Hepatocyte (in vitro differentiated cells): ENCODE results near the gene FOXK1. TPM values are rescaled to one million over a fixed set of nuclear protein-coding genes. Genes with fewer than 3 reads are reported as not detected.

Experiments used
- DNase-seq: peaks from one replicate; pipeline ENCODE4 v3.0.0-alpha.2; 2016; ENCODE audit warnings: low spot score
- H2AFZ ChIP-seq: fragments of 200-600 bp; sonication (generic); 2 replicates; pipeline ENCODE4 v1.6.0; 2016; ENCODE audit warnings: antibody characterized with exemption, mild to moderate bottlenecking
- H3K27ac ChIP-seq: fragments of 200-600 bp; sonication (generic); 2 replicates; pipeline ENCODE4 v1.5.1; 2016; ENCODE audit warnings: mild to moderate bottlenecking
- H3K27me3 ChIP-seq: fragments of 200-600 bp; sonication (generic); 2 replicates; pipeline ENCODE4 v1.6.1; 2016
- H3K36me3 ChIP-seq: fragments of 200-600 bp; sonication (generic); replicated peaks from 2 replicates; pipeline ENCODE4 v1.5.1; 2016; ENCODE audit warnings: low read depth; ENCODE audit not compliant: insufficient read depth
- H3K4me1 ChIP-seq: fragments of 200-600 bp; sonication (generic); 2 replicates; pipeline ENCODE4 v1.5.1; 2016; ENCODE audit warnings: mild to moderate bottlenecking, moderate library complexity; ENCODE audit not compliant: insufficient read depth
- H3K4me2 ChIP-seq: fragments of 200-600 bp; sonication (generic); 2 replicates; pipeline ENCODE4 v1.6.0; 2016
- H3K4me3 ChIP-seq: fragments of 200-600 bp; sonication (generic); 2 replicates; pipeline ENCODE4 v1.5.1; 2016; ENCODE audit warnings: mild to moderate bottlenecking
- H3K79me2 ChIP-seq: fragments of 200-600 bp; sonication (generic); 2 replicates; pipeline ENCODE4 v1.6.0; 2017; ENCODE audit warnings: mild to moderate bottlenecking
- H3K9me2 ChIP-seq: fragments of 200-600 bp; sonication (generic); replicated peaks from 2 replicates; pipeline ENCODE4 v1.6.0; 2017; ENCODE audit warnings: mild to moderate bottlenecking; ENCODE audit not compliant: insufficient read depth
- H3K9me3 ChIP-seq: fragments of 200-600 bp; sonication (generic); 2 replicates; pipeline ENCODE4 v1.5.1; 2016; ENCODE audit warnings: low read depth, mild to moderate bottlenecking
- H4K20me1 ChIP-seq: fragments of 200-600 bp; sonication (generic); 2 replicates; pipeline ENCODE4 v1.6.0; 2016; ENCODE audit warnings: mild to moderate bottlenecking; ENCODE audit not compliant: insufficient read depth, poor library complexity, severe bottlenecking
- EZH2 ChIP-seq: fragments of 200-600 bp; sonication (generic); IDR thresholded peaks from 2 replicates; pipeline ENCODE4 v1.6.1; 2016; ENCODE audit warnings: antibody characterized with exemption, mild to moderate bottlenecking, borderline replicate concordance
- EZH2phosphoT487 ChIP-seq: fragments of 200-600 bp; sonication (generic); IDR thresholded peaks from one replicate; pipeline ENCODE4 v1.6.1; 2018; ENCODE audit warnings: antibody characterized with exemption, mild to moderate bottlenecking, low read depth, moderate library complexity; ENCODE audit not compliant: unreplicated experiment, severe bottlenecking
- WGBS: methylation state at CpG from one replicate; pipeline ENCODE4 v1.1.6; 2016; ENCODE audit warnings: low lambda C conversion rate; ENCODE audit errors: missing lambda C conversion rate; 5-methylcytosine and 5-hydroxymethylcytosine counted together
- polyA plus RNA-seq: library from polyadenylated mRNA; unstranded; fragments of >200 nt; fragmentation: Nextera tagmentation; extraction: Ambion mirVana; gene quantifications from 2 replicates; pipeline ENCODE4 v1.2.1, GENCODE V29; 2016
- total RNA-seq: library from RNA; depleted of rRNA; stranded (reverse); fragments of >200 nt; gene quantifications from 2 replicates; pipeline ENCODE4 v1.2.3, GENCODE V29; 2014
- TF ChIP-seq, protein P1 (sequence below): fragments of 200-600 bp; sonication (generic); IDR thresholded peaks from 2 replicates; pipeline ENCODE4 v1.5.1; 2016; ENCODE audit warnings: antibody characterized with exemption, mild to moderate bottlenecking; ENCODE audit not compliant: poor library complexity

The FOXK1 gene
- total and polyA plus RNA-seq, 2 experiments from 2014 or later: 8.3 to 17.8 TPM

DNA sequence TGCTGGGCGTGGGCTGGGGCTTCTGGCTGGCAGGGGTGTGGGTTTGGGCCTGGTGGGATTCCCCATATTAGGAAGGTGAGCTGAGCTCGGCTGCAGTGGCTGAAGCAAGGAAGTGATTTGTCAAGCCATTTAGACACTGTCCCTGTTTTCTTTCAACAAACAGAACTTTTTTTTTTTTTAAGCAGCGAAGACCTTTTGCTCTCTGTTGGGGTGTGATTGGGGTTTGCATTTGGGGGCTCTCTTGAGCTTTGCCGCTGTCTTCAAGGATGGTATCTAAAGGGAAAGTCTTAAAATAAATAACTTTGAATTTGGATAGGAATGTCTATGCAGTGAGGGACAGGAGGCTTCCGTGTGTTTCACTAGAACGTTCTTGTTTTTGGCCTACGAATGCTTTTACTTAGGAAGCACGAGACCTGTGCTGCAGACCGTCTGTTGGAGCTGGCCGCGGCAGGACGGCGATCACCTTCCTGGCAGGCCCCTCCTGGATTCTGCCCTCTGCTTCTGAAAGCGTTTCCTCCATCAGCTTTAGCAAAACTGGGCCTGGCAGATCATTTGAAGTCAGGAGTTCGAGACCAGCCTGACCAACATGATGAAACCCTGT lies 43.9 kb downstream of the FOXK1 start:
- H3K4me1 ChIP-seq: peaks cover 14% of the 10 kb centered on the region
- H4K20me1 ChIP-seq: peaks cover 49% of the 10 kb centered on the region

DNA sequence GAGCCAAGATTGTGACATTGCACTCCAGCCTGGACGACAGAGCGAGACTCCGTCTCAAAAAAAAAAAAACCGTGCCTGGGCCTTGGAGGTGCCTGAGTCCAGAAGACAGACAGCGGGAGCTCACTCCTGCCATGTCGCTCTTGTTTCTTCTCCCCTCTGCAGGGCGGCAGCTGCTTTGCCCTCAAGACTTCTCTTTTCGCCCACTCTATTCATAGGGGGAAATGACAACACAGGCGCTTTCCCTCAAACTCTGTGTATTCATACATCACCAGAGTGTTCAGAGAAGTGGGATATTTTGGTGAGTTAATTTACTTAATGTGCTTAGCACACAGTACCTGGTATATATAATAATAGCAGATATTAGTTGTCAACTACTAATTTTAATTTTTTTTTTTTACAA lies 44.5 kb downstream of the FOXK1 start:
- Histone ChIP-seq H2AFZ (no peak overlapping the region), H3K4me1 (peaks cover 14% of the 10 kb centered on the region), H3K36me3 (no peaks in the 10 kb centered on the region), H3K27me3 (no peaks in the 10 kb centered on the region), H4K20me1 (peaks cover 45% of the 10 kb centered on the region), H3K79me2 (peaks cover 97% of the 10 kb centered on the region), H3K27ac (peak overlapping the region; percentile 85), H3K9me2 (no peaks in the 10 kb centered on the region), H3K4me2 (no peak overlapping the region), H3K9me3 (no peaks in the 10 kb centered on the region), H3K4me3 (no peak overlapping the region)
- TF ChIP-seq EZH2: no peak
- TF ChIP-seq, protein P1, sequence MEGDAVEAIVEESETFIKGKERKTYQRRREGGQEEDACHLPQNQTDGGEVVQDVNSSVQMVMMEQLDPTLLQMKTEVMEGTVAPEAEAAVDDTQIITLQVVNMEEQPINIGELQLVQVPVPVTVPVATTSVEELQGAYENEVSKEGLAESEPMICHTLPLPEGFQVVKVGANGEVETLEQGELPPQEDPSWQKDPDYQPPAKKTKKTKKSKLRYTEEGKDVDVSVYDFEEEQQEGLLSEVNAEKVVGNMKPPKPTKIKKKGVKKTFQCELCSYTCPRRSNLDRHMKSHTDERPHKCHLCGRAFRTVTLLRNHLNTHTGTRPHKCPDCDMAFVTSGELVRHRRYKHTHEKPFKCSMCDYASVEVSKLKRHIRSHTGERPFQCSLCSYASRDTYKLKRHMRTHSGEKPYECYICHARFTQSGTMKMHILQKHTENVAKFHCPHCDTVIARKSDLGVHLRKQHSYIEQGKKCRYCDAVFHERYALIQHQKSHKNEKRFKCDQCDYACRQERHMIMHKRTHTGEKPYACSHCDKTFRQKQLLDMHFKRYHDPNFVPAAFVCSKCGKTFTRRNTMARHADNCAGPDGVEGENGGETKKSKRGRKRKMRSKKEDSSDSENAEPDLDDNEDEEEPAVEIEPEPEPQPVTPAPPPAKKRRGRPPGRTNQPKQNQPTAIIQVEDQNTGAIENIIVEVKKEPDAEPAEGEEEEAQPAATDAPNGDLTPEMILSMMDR: no peak
- no peak for TF ChIP-seq EZH2phosphoT487
- 98% methylated on average over 6 of the region's 9 CpGs for WGBS
- DNase-seq: no peak

More for the DNA sequence above, 43.9 kb downstream of the FOXK1 start:
- Histone ChIP-seq H3K9me3 (no peaks in the 10 kb centered on the region), H3K9me2 (no peaks in the 10 kb centered on the region), H2AFZ (no peak overlapping the region), H3K27ac (peak overlapping the region; percentile 85), H3K36me3 (no peaks in the 10 kb centered on the region), H3K4me3 (no peak overlapping the region), H3K79me2 (peaks cover 97% of the 10 kb centered on the region), H3K27me3 (no peaks in the 10 kb centered on the region), H3K4me2 (peak overlapping the region; percentile 80)
- 65% methylated on average over 15 of the region's 15 CpGs for WGBS
- TF ChIP-seq EZH2 (no peak), EZH2phosphoT487 (no peak)
- TF ChIP-seq, protein P1: no peak
- DNase-seq: no peak

DNA sequence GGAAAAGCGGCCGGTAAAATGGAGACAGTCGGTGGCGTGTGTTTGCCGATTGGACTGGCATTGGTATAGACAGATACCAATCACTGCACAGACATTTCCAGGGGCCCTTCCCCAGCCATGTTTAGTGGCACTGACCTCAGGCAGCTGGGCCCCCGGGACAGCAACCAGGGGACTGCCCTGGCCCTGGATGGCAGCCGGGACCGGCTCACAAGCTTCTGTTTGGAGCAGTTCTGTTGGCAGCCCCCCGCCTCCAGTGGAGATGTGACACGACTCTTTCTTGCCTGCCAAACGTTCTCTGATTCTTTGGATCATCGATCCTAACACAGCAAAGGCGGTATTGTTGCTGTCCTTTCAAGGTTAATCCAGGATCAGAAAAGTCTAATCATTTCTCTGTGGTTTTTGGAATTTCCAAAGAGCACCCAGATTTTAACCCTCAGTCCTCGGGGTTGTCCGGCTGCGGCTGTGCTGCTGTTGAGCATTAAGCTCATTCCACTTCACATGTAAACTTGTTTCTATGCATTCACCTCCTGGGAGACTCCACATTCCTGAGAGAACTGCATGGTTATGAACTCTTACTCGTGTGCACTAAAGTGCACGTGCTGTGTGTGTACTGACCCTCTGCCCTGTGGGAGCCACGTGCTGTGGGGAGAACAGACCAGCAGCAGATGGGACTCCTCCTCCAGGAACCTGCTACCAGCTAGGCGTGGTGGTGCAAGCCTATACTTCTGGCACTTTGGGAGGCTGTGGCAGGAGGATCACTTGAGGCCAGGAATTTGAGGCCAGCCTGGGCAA lies 46.0 kb downstream of the FOXK1 start:
- Histone ChIP-seq H3K79me2 (peaks cover 97% of the 10 kb centered on the region), H3K4me3 (no peak overlapping the region), H3K4me1 (peaks cover 14% of the 10 kb centered on the region), H4K20me1 (peaks cover 37% of the 10 kb centered on the region), H3K9me3 (no peaks in the 10 kb centered on the region), H2AFZ (no peak overlapping the region), H3K4me2 (no peak overlapping the region), H3K27ac (no peak overlapping the region), H3K9me2 (no peaks in the 10 kb centered on the region), H3K36me3 (no peaks in the 10 kb centered on the region), H3K27me3 (no peaks in the 10 kb centered on the region)
- TF ChIP-seq EZH2: no peak
- TF ChIP-seq EZH2phosphoT487: no peak
- TF ChIP-seq, protein P1: no peak
- WGBS: 90% methylated on average over 20 of the region's 20 CpGs
- DNase-seq: no peak
